Dedifferentiated amniotic fluid mesenchymal stem cell (primary cell): Measurements from ENCODE around the gene WDR20.

Experiments used
- DNase-seq: peaks from one replicate; pipeline ENCODE4 v3.0.0-alpha.2; 2016; ENCODE audit errors: extremely low spot score

The WDR20 gene

DNA sequence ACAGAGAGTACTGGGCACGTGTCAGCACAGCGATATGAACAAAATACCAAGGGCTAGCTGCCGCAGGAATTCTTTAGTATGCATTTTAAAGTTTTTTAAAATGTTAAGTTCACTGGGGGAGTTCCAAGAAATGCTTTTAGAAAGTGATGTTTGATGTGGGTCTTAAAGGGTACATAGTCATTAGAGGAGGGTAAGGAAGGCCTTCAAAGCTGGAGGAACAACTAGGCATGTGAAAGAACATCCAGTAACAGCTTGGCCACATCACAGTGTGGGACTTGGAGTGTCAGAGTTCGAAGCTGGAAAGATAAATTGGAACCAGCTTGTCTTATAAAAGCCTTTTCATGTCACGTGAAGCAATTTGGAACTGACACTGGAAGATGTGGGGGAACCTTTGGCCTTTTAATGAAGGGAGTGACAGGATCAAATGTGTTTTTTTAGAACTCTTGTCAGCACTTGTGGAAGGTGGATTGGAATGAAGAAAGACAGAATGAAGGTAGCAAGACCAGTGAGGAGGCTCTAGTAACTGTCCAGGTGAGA, 57.7 kb downstream of the WDR20 start:
- DNase-seq = no peak

DNA sequence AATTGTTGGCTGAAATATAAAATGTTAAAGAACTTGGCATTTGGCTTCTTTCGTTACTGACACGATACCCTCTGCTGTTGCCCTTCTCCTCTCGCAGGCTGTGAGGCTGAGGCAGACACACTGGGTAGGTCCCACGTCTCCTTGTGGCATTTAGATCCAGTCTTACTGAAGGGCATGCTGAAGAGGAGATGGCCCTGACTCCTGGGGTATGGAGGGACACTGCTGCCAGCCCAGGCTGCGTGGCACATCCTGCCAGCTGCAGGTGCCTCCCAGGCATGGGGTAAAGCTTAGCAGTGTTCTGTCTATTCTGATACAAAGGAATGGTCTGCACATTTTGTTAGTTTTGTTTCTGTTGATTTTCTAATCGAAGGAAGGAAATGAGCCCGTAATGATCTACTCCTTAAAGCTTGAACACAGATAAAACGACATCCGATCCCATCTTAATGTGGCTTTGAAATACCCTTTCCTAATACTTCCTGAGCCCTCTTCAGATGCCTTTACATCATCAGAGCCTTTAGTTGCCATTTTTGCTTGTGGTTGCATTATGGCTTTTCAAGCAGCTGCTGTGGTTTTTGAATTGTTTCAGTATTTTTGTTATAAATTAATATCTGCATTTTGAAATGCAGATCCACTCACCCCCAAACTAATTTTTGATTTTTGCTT, 61.1 kb downstream of the WDR20 start:
- DNase-seq = no peak

DNA sequence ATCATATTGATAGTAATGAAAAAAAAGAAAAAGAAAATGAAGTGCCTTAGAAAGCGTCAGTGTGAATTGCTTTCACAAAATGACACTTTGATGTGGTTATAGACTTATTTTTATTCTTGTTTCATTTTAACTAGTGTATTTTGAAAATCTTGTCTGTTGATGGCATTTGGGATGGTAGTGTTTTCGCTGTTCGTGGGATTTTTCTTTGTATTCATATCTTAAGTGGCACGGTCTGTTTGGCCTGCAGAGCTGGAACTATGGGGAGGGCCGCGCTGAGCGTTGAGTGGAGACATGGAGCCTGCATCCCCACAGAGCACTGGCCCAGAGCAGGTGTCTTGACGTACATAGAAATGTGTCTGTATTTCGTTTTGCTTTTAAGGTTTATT, 61.6 kb downstream of the WDR20 start:
- DNase-seq = no peak

DNA sequence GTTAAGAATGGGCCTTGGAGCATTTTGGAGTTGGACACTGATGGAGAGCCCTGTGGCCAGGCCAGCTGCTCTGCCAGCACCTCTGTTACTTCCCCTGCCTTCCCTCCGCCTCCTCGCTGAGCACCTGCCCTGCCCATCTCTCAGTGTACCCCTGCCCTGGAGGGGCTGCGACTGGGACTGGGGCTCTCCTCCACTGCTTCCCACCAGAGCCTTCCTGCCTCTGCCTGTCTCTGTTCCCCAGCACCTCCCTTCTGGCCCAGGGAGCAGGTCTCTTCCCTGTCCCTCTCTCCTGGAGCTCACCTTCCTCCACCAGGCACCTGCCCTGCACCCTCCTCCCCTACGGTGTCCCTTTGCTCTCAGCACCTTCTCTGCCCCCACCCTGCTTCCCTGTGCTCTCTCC, 62.1 kb downstream of the WDR20 start:
- DNase-seq = no peak

DNA sequence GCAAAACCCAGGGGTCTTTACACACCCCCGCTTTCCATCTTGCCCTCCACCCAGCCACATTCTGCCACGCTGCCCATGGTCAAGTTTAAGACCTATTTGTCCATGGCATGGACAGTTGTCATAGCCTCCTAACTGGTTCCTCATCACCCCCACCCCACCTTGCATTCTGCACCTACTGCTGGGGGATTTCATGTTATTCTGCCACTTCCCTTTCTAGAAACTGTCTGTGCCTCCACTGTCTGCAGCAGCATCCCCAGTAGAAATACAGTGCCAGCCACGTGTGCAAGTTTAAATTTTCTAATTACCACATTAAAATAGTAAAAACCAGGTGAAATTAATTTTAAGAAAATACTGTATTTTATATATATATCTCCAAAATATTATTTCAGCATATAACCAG, 63.2 kb downstream of the WDR20 start:
- no peak for DNase-seq

DNA sequence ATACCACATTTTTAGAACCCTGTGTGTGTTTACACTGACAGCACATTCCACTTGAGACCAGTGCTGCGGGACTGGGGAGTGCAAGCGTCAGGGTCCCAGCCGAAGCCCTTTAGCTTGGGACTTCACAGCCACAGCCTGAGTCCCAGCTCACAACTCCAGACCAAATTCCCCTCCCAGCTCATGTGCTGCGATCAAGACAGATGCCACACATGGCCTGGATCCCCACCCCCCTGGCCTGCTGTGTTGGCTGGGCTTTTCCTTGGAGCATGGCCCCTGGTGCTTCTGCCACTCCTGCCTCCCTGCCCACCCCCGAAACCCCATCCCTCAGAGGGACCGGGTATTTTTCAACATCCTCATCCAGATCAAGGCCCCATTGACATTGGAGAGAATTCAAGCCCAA, 63.7 kb downstream of the WDR20 start:
- no peak for DNase-seq

DNA sequence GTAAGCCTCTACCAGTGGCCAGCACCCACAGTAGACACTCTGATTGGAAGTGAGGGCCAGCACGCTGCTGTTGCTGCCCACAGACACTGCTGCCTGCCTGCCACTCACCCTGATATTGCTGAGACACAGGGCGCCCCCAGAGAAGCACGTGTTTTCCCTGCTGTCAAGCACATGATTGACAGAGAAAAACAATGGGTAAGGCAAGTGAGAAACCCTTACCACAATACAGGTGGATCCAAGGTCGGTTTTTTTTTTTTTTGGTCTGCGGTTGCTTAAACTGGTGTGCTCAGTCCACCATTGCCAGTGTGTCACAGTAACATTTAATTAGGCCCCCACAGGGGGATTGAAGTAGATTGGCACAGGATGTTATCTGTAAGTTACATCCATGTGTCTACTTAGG, 65.9 kb downstream of the WDR20 start:
- no peak for DNase-seq

DNA sequence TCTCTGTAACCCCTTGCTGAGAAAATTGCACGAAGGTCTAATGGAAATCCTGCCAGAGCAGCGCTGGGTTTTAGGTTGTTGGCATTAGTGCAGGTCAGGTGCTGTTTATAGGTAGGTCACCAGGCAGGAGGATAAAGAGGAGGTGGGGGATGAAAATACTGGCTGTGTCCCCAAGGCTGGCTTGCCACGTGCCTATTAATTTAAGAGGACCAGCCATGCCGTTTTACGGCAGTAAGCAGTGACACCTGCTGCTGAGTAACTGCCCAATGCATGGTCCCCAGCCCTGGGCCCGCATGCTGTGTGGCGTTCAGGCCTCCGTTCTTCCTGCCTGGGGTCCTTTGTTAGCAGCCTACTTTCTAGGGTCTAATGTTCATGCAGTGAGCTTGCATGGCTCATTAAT, 67.2 kb downstream of the WDR20 start:
- no peak for DNase-seq

DNA sequence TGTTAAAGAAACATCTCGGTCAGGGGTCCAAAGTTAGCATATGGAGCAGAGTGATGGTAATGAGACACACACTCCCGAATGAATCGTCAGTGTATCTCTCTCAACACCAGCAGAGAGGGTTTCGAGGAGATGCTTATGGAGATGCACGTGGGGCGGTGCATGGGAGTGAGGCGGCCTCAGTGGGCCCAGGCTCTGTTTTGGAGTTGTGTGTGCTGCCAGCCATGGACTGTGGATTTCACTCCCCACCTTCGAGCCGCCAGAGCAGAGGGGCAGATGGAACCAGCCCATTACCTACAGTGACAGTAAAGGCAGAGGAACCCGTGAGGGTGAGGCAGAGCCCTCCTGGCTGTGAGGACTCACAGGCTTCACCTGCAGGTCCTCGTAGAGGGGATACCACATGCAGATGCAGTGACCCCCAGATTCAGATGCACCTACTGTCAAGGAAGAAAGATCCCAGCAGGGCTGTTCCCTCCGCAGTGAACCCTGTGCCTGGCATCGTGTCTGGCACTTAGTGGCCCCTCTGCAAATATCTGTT, 68.2 kb downstream of the WDR20 start:
- DNase-seq = no peak

DNA sequence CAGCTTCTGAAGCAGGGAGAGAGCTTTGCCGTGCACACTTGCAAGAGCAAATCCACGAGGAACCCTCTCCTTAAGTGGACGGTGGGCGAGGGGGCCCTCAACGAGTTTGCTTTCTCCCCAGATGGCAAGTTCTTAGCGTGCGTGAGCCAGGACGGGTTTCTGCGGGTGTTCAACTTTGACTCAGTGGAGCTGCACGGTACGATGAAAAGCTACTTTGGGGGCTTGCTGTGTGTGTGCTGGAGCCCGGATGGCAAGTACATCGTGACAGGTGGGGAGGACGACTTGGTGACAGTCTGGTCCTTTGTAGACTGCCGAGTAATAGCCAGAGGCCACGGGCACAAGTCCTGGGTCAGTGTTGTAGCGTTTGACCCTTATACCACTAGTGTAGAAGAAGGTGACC, 69.0 kb downstream of the WDR20 start:
- DNase-seq = no peak

- DNase-seq = no peak
Observed at GRCh38 chr14:102209224-102209966, 69.7 kb downstream of the WDR20 start.

DNA sequence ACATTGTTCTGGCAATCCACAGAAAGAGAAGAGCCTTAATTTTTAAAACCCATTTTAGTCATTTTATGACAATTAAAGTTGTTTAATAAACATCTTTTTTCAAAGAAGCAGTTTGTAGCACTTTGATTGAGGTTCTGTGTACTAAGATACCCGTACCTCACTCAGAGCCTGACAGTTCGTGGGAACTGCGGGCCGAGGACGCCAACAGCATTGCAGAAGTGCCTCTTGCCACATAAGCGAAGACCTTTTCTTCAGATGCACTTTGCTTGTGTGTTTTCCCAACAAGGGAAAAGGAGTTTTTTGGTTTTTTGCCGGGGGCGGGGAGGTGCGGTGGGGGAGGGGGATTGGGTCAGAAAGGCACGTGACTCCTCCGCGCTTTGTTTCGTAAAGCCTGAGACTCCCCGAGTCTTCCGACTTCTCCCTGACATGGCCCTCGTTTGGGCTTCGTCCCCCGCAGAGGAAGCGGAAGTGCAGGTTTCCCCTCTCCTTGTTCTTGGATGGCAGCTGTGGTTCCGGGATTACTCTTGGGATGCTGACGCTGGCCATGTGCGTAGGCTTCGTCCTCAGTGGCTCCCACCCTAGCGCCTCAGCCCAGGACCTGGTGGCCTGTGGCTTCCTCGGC, 70.8 kb downstream of the WDR20 start:
- DNase-seq = no peak

GRCh38 chr14:102211240-102211639, 71.5 kb downstream of the WDR20 start:
- DNase-seq = no peak

GRCh38 chr14:102212356-102212755, 72.7 kb downstream of the WDR20 start:
- DNase-seq = no peak

DNA sequence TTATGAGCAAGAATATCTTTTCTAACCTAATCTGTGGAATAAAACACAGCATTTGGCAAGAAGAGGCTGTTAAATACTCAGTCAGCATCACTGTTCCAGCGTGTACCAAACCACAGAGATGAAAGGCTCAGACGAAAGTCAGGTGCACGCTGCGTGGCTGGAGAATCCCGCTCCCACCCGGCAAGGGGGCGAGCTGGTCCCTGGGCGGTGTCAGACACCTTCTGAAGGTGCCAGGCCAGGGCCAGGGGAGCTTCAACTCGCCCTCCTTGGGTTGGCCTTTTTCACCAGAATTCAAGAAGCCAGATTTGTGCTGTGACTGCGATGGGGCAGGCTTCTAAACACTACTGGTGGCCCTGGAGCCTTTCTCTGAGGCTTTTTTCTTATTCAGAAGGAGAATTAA, 73.1 kb downstream of the WDR20 start:
- DNase-seq = no peak

DNA sequence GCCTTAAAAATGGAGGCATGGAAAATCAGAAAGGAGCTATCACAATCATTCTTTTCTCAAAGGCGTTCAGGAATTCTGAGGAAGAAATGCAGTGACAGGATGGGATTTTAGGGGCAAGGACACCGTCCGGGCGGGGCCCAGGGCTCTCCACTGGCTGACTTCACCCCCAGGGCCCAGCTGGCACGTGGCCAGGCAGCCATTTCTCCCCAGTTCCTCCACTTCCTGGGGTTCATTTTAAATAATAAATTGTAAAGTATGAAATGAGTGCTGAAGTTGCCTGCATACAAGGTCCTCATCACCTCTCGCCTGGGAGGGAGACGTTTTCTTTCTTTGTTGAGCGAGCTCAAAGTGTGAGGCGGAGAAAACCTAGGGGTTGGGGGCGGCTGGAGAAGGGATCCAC, 73.8 kb downstream of the WDR20 start:
- DNase-seq = no peak

DNA sequence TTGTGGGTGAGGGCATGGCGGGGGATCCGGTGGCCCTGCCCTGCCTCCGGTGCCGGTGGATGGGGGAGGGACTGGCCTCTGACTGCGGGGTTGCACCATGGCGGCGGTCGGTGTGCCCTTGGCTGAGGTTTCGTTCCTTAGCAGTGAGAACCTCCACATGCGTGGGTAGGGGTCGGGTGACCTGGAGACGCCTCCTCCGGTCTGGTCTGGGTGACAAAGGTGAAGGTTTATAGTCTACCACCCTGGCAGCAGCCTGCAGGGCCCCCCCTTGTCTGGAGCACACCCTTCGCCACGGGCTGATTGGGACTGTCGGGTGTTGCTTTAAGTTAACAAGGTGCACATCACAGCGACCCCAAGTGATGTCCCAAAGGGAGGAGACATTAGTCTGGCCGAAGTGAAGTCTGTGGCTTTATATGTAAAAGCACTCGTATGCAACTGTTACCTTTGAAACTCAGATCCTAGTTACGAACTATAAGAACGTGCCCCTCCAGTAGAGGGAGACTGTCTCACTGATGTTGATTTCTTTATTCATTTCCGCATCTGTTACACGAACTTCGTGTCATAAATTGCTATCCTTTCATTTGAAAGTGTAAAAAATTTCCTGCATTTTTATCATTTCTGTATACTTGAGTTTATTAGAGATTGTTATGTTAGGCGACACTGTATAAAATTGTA, 74.4 kb downstream of the WDR20 start:
- no peak for DNase-seq

DNA sequence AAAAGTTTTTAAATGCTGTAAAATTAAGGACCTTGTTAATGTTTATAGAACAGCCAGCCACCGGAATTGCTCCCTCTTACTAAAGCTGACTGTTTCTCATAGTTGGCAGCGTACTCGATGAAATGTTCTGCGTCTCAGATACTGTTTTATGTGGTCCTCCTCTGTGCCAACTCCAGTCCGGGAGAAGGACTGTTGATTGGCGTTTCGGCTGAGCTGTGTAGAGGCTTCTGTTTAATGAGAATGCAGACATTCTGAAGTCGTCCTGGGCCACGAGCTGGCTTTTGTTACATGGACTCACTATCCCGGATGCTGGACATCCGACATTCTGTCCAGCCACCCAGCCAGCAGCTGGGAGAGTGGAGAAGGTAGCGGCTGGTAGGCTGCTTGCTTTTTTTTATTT, 75.4 kb downstream of the WDR20 start:
- DNase-seq = no peak

GRCh38 chr14:102215576-102216250, 76.0 kb downstream of the WDR20 start:
- no peak for DNase-seq

- DNase-seq = no peak
Observed at GRCh38 chr14:102217399-102217798, 77.7 kb downstream of the WDR20 start.

- DNase-seq = no peak
Observed at GRCh38 chr14:102217987-102218421, 78.3 kb downstream of the WDR20 start.

GRCh38 chr14:102218688-102219087, 79.0 kb downstream of the WDR20 start:
- DNase-seq = no peak
